K562 (cell line): Measurements from ENCODE around the gene ANXA9. TPM values are rescaled to one million over a fixed set of nuclear protein-coding genes. Genes with fewer than 3 reads are reported as not detected.

Experiments used
- ATAC-seq: fragments of 200-7000 bp; cut with Tn5 transposase; 3 replicates; pipeline ENCODE4 v1.9.1; 2020; ENCODE audit warnings: moderate library complexity
- BruUV-seq: library from RNA; stranded (reverse); fragments of 400-500 nt; replicated peaks from 2 replicates; lab custom pipeline; 2021; lab: Mats Ljungman, UMichigan
- CTCF ChIA-PET: fragments of 300-600 bp; formaldehyde crosslinking; extraction: SDS; loops from one replicate; lab custom pipeline; 2021; ENCODE audit warnings: low intra/inter-chr PET ratio; lab: Yijun Ruan, JAX
- POLR2A ChIA-PET: fragments of 300-600, 350-650 bp; sonication (Branson Sonifier 250); formaldehyde crosslinking; extraction: SDS; loops from one replicate; lab custom pipeline; 2021; ENCODE audit warnings: antibody characterized with exemption, inconsistent platforms; lab: Yijun Ruan, JAX
- DNase-seq, 4 experiments: peaks; one replicate each; pipeline versions ENCODE4 v3.0.0 to v3.0.0-alpha.2; 2011 to 2018; ENCODE audit warnings: low spot score in 3 of 4, mixed read lengths in 3 of 4; ENCODE audit errors: extremely low read depth in 1 of 4
- FAIRE-seq: peaks from 2 replicates; lab custom pipeline; 2011; peaks lifted over from hg19 to GRCh38; lab: Jason Lieb, UNC
- H2AFZ ChIP-seq: 2 replicates; pipeline ENCODE4 v1.6.0; 2011; ENCODE audit warnings: low read depth, low read length, control low read depth, inconsistent platforms
- H3K27ac ChIP-seq: fragments of 200-600 bp; 3 replicates; pipeline ENCODE4 v1.8.0; 2011; ENCODE audit warnings: low read depth, mild to moderate bottlenecking, control low read depth, inconsistent platforms, low read length, moderate library complexity, mixed read lengths; ENCODE audit errors: extremely low read depth
- H3K27me3 ChIP-seq, 2 experiments: fragments of 300-600 bp in 1 of 2; 2 replicates in 1 of 2; 3 replicates in 1 of 2; pipeline versions ENCODE4 v1.6.0 to v1.8.0; 2011; ENCODE audit warnings: inconsistent platforms in 2 of 2, low read length in 2 of 2, mild to moderate bottlenecking in 1 of 2, mixed read lengths in 1 of 2, moderate library complexity in 1 of 2; ENCODE audit not compliant: control insufficient read depth in 2 of 2, insufficient read depth in 2 of 2
- H3K36me3 ChIP-seq: fragments of 300-600 bp; 3 replicates; pipeline ENCODE4 v1.8.0; 2011; ENCODE audit warnings: mild to moderate bottlenecking, low read length, inconsistent platforms; ENCODE audit not compliant: control insufficient read depth, insufficient read depth
- H3K4me1 ChIP-seq, 2 experiments: fragments of 200-600 bp in 1 of 2; replicated peaks in 1 of 2; 2 replicates in 1 of 2; 3 replicates in 1 of 2; pipeline versions ENCODE4 v1.5.1 to v1.8.0; 2011; ENCODE audit warnings: inconsistent platforms in 2 of 2, low read length in 2 of 2, mild to moderate bottlenecking in 1 of 2, mixed read lengths in 1 of 2, moderate library complexity in 1 of 2; ENCODE audit not compliant: control insufficient read depth in 2 of 2, insufficient read depth in 2 of 2
- H3K4me2 ChIP-seq: 2 replicates; pipeline ENCODE4 v1.6.1; 2011; ENCODE audit warnings: low read length, control low read depth, inconsistent platforms, mixed read lengths; ENCODE audit not compliant: insufficient read depth
- H3K4me3 ChIP-seq: fragments of 200-600 bp; sonication (generic), shearing (Covaris generic); 2 replicates; pipeline ENCODE4 v1.5.1; 2016; ENCODE audit warnings: control low read depth, inconsistent platforms
- H3K79me2 ChIP-seq: fragments of 200-600 bp; 3 replicates; pipeline ENCODE4 v1.8.0; 2011; ENCODE audit warnings: low read length, inconsistent platforms; ENCODE audit not compliant: control insufficient read depth, insufficient read depth
- H3K9ac ChIP-seq, 2 experiments: 2 replicates each; pipeline versions ENCODE4 v1.6.0 to v1.6.1; 2011; ENCODE audit warnings: low read depth in 2 of 2, low read length in 2 of 2, control low read depth in 1 of 2, inconsistent platforms in 1 of 2, mild to moderate bottlenecking in 1 of 2, mixed read lengths in 1 of 2; ENCODE audit not compliant: insufficient read depth in 1 of 2
- H3K9me1 ChIP-seq: one replicate; pipeline ENCODE4 v1.6.0; 2011; ENCODE audit warnings: inconsistent platforms, mild to moderate bottlenecking, low read length, moderate library complexity; ENCODE audit not compliant: control insufficient read depth, insufficient read depth
- H3K9me3 ChIP-seq: replicated peaks from 2 replicates; pipeline ENCODE4 v1.5.1; 2011; ENCODE audit warnings: low read depth, low read length, inconsistent platforms; ENCODE audit not compliant: control insufficient read depth, insufficient read depth
- H4K20me1 ChIP-seq: replicated peaks from 2 replicates; pipeline ENCODE4 v1.6.1; 2011; ENCODE audit warnings: low read length, inconsistent platforms, mixed read lengths; ENCODE audit not compliant: control insufficient read depth, insufficient read depth
- ATF7 ChIP-seq: fragments of 450-650 bp; IDR thresholded peaks from 2 replicates; pipeline ENCODE4 v1.7.1; 2014; ENCODE audit warnings: mild to moderate bottlenecking, moderate library complexity
- GTF2E2 ChIP-seq: fragments of 200-800 bp; sonication (Bioruptor generic); IDR thresholded peaks from 2 replicates; pipeline ENCODE4 v1.6.1; 2016; ENCODE audit warnings: missing genetic modification characterization, missing compliant biosample characterization
- IRF9 ChIP-seq: fragments of 450-650 bp; IDR thresholded peaks from 2 replicates; pipeline ENCODE4 v1.6.1; 2016; ENCODE audit warnings: missing biosample characterization, missing genetic modification characterization
- KAT2B ChIP-seq: IDR thresholded peaks from one replicate; pipeline ENCODE4 v1.6.1; 2012; ENCODE audit warnings: low read depth, mild to moderate bottlenecking, control low read depth, inconsistent platforms, low read length, moderate library complexity
- MLLT1 ChIP-seq, 2 experiments: fragments of 450-650 bp; IDR thresholded peaks; 2 replicates each; pipeline ENCODE4 v1.6.1; 2016
- NELFE ChIP-seq: IDR thresholded peaks from 2 replicates; pipeline ENCODE4 v1.6.1; 2011; ENCODE audit warnings: mild to moderate bottlenecking; ENCODE audit not compliant: insufficient read depth, insufficient read length
- PML ChIP-seq: IDR thresholded peaks from 2 replicates; pipeline ENCODE4 v1.6.1; 2012; ENCODE audit warnings: low read length, inconsistent platforms
- POLR2H ChIP-seq: IDR thresholded peaks from 2 replicates; pipeline ENCODE4 v1.6.1; 2016; ENCODE audit warnings: missing genetic modification characterization, low read depth, mild to moderate bottlenecking, control low read depth, missing compliant biosample characterization, moderate library complexity
- RBM15 ChIP-seq: fragments of 200-400 bp; formaldehyde crosslinking; IDR thresholded peaks from 2 replicates; pipeline ENCODE4 v1.6.1; 2018; ENCODE audit warnings: mild to moderate bottlenecking, low read length, moderate library complexity; ENCODE audit not compliant: insufficient read depth
- RCOR1 ChIP-seq, 2 experiments: IDR thresholded peaks; 2 replicates each; pipeline ENCODE4 v1.6.1; 2012; ENCODE audit warnings: low read depth in 2 of 2, low read length in 2 of 2, borderline replicate concordance in 1 of 2, improper control_type of control experiment in 1 of 2
- SUPT5H ChIP-seq: fragments of 450-650 bp; IDR thresholded peaks from 2 replicates; pipeline ENCODE4 v1.6.1; 2016
- TAF15 ChIP-seq: fragments of 200-400 bp; formaldehyde crosslinking; IDR thresholded peaks from 2 replicates; pipeline ENCODE4 v1.6.1; 2017; ENCODE audit warnings: mild to moderate bottlenecking, low read depth, low read length, moderate library complexity
- TFE3 ChIP-seq: fragments of 450-650 bp; formaldehyde crosslinking; IDR thresholded peaks from 2 replicates; pipeline ENCODE4 v1.4.0; 2020; ENCODE audit warnings: mild to moderate bottlenecking, mixed read lengths
- TOE1 ChIP-seq, 2 experiments: fragments of 450-650 bp in 1 of 2; sonication (generic) in 1 of 2; formaldehyde crosslinking in 1 of 2; IDR thresholded peaks; 2 replicates each; pipeline versions ENCODE4 v1.7.1 to v1.8.0; 2016 to 2022; ENCODE audit warnings: borderline replicate concordance in 2 of 2, mild to moderate bottlenecking in 2 of 2, antibody characterized with exemption in 1 of 2, inconsistent platforms in 1 of 2, low read depth in 1 of 2, missing genetic modification reagents in 1 of 2, moderate library complexity in 1 of 2
- ZBTB9 ChIP-seq: fragments of 450-650 bp; formaldehyde crosslinking; IDR thresholded peaks from 2 replicates; pipeline ENCODE4 v1.4.0; 2020; ENCODE audit warnings: mild to moderate bottlenecking, moderate library complexity
- ZNF384 ChIP-seq: IDR thresholded peaks from 2 replicates; pipeline ENCODE4 v1.6.1; 2012; ENCODE audit warnings: low read depth, low read length, improper control_type of control experiment
- ZSCAN32 ChIP-seq: fragments of 450-650 bp; formaldehyde crosslinking; IDR thresholded peaks from 2 replicates; pipeline ENCODE4 v1.4.0; 2020; ENCODE audit warnings: mild to moderate bottlenecking, moderate library complexity
- WGBS: fragments of 100-300 bp; shearing (Covaris generic); methylation state at CpG from one replicate; pipeline ENCODE4 v1.1.6; 2016; ENCODE audit warnings: low coverage, mixed read lengths; ENCODE audit not compliant: insufficient coverage; ENCODE audit errors: missing lambda C conversion rate; 5-methylcytosine and 5-hydroxymethylcytosine counted together
- in situ Hi-C: fragments of 300-500 bp; cut with MboI; formaldehyde crosslinking; loops from 4 replicates; pipeline ENCODE4 v1.15.0; 2018; ENCODE audit warnings: inconsistent platforms, mixed read lengths
- intact Hi-C: fragments of 100-400 bp; cut with micrococcal nuclease; formaldehyde crosslinking; loops from 2 replicates; pipeline ENCODE4 v1.14.2; 2022
- polyA plus RNA-seq, 8 experiments: library from polyadenylated mRNA; depleted of rRNA in 4 of 8; stranded (reverse) in 5 of 8; unstranded in 3 of 8; fragments of >200 nt; fragmentation: Nextera tagmentation in 2 of 8; fragmentation: Illumina TruSeq in 1 of 8; extraction: Ambion mirVana in 2 of 8; extraction: Trizol in 1 of 8; gene quantifications; 2 replicates each; pipeline versions ENCODE4 v1.2.1 to v1.2.3, GENCODE V29; 2011 to 2014; ENCODE audit warnings: inconsistent platforms in 1 of 8, missing spikeins in 1 of 8
- total RNA-seq, 7 experiments: library from RNA; depleted of rRNA in 6 of 7; stranded (reverse); fragments of >200 nt in 6 of 7; fragmentation: Illumina TruSeq in 2 of 7; extraction: Trizol in 2 of 7; gene quantifications; 2 replicates each; pipeline versions ENCODE4 v1.2.1 to v1.2.3, GENCODE V29; 2011 to 2021; ENCODE audit warnings: low replicate concordance in 1 of 7

Gene ANXA9
- total and polyA plus RNA-seq, 9 of the 15 experiments (the other 6 are each of a cell fraction or from before 2014, with no cell fraction given) = 0.24 to 1.6 (median 0.57) TPM

- intact Hi-C loops = no loop called here
- peak; percentile 22 for ATAC-seq
- ChIA-PET CTCF (no interaction called here), POLR2A (interaction anchor here (0.8 to 1.5 kb wide), 2 partner anchors 15 to 19 kb away, joined by 3 to 5 read pairs; partner anchors contain the start of gene ANXA9)
- no peak for FAIRE-seq
- no peaks in the 10 kb centered on the region for H3K9me1 ChIP-seq
- in situ Hi-C loops = no loop called here
- H3K4me1 ChIP-seq = peaks cover 46 to 49% of the 10 kb centered on the region in 2 experiments
- no peak for DNase-seq
- peaks cover 3% of the 10 kb centered on the region; the same call in 1 of the 3 replicates for H3K79me2 ChIP-seq
- H3K4me2 ChIP-seq = no peak overlapping the region
- WGBS = 56% methylated on average over 3 of the region's 3 CpGs
- H2AFZ ChIP-seq = 0 out of 2 replicates have a peak overlapping the region, but pooled peaks have one; percentile 11
- no peak overlapping the region for H3K4me3 ChIP-seq
- no peaks in the 10 kb centered on the region for H4K20me1 ChIP-seq
- no peaks in the 10 kb centered on the region for H3K9me3 ChIP-seq
- H3K27me3 ChIP-seq = no peaks in the 10 kb centered on the region
- no TSS peak for BruUV-seq
- H3K27ac ChIP-seq = peak overlapping the region; percentile 7; the same call in 1 of the 3 replicates
- peak overlapping the region in 1 of 2 experiments; percentile 67; a peak in 1 of 4 replicates for H3K9ac ChIP-seq
- peaks cover 10% of the 10 kb centered on the region; the same call in 2 of the 3 replicates for H3K36me3 ChIP-seq
- TF ChIP-seq NELFE = no peak
- 0 out of 2 replicates have a peak, but pooled peaks have one; percentile 10 for TF ChIP-seq ZSCAN32 (CRISPR knock-in tag)
- no peak for TF ChIP-seq SUPT5H
- TF ChIP-seq RCOR1 (IDR thresholded peaks at IDR 0.05; ENCODE audit: borderline replicate concordance in 1 of 2, low read depth in 2 of 2, low read length in 2 of 2) = 0 out of 4 replicates have a peak, but pooled peaks of 1 of the 2 experiments have one; percentile 10
- TF ChIP-seq POLR2H (tag) = no peak
- TF ChIP-seq ZBTB9 (CRISPR knock-in tag) = no peak
- TF ChIP-seq KAT2B = no peak
- 0 out of 4 replicates have a peak, but pooled peaks of 1 of the 2 experiments have one; percentile 18 for TF ChIP-seq MLLT1 (IDR thresholded peaks at IDR 0.05)
- no peak for TF ChIP-seq PML
- peak; percentile 37; the same call in 1 of the 2 replicates for TF ChIP-seq GTF2E2 (tag)
- no peak for TF ChIP-seq TFE3 (CRISPR knock-in tag)
- TF ChIP-seq ATF7 = peak; percentile 43; the same call in 1 of the 2 replicates
- TF ChIP-seq TAF15 = no peak
- no peak for TF ChIP-seq TOE1 (IDR thresholded peaks at IDR 0.05; ENCODE audit: borderline replicate concordance)
- no peak for TF ChIP-seq TOE1 (CRISPR knock-in tag; IDR thresholded peaks at IDR 0.05; ENCODE audit: borderline replicate concordance, low read depth)
- TF ChIP-seq IRF9 (tag) = peak; percentile 94
- no peak for TF ChIP-seq RBM15
- TF ChIP-seq ZNF384 = 0 out of 2 replicates have a peak, but pooled peaks have one; percentile 48
Observed at GRCh38 chr1:151000408-151000807, 18.3 kb downstream of the ANXA9 start.
